Loucy (cell line): ENCODE results near the gene EFS.

Experiments used
- CTCF ChIP-seq: fragments of 200-600 bp; sonication (generic); conservative IDR thresholded peaks from 2 replicates; pipeline ENCODE4 v1.5.1; 2014; ENCODE audit warnings: mild to moderate bottlenecking, antibody characterized with exemption, low read length
- EZH2phosphoT487 ChIP-seq: fragments of 200-600 bp; IDR thresholded peaks from 2 replicates; pipeline ENCODE4 v1.6.1; 2018; ENCODE audit warnings: antibody characterized with exemption, mild to moderate bottlenecking, moderate library complexity, borderline replicate concordance

- no peak for TF ChIP-seq CTCF
- TF ChIP-seq EZH2phosphoT487 = no peak
These were observed 16.7 kb downstream of the EFS start for GRCh38 chr14:23348297-23348655.
